Stimulated activated naive CD8-positive, alpha-beta T cell treated with anti-CD3 and anti-CD28 coated beads, Interleukin-15, Interleukin-2, amounts not matched to agents 100 ng/mL and 50 ng/mL, for 24 hours (primary cell): ENCODE results near the gene ATP12A.

Experiments used
- H3K27ac Mint-ChIP-seq: one replicate; pipeline ENCODE4 v1.8.0; 2021; ENCODE audit warnings: mild to moderate bottlenecking, mixed read lengths
- H3K27me3 Mint-ChIP-seq: one replicate; pipeline ENCODE4 v1.8.0; 2021; ENCODE audit warnings: mixed read lengths
- H3K36me3 Mint-ChIP-seq: one replicate; pipeline ENCODE4 v1.8.0; 2021; ENCODE audit warnings: low read depth, mixed read lengths
- H3K4me1 Mint-ChIP-seq: one replicate; pipeline ENCODE4 v1.8.0; 2021; ENCODE audit warnings: low read depth, mixed read lengths
- H3K4me3 Mint-ChIP-seq: one replicate; pipeline ENCODE4 v1.8.0; 2021; ENCODE audit warnings: mild to moderate bottlenecking, mixed read lengths
- H3K9me3 Mint-ChIP-seq: one replicate; pipeline ENCODE4 v1.8.0; 2021; ENCODE audit warnings: mixed read lengths

The ATP12A gene

DNA sequence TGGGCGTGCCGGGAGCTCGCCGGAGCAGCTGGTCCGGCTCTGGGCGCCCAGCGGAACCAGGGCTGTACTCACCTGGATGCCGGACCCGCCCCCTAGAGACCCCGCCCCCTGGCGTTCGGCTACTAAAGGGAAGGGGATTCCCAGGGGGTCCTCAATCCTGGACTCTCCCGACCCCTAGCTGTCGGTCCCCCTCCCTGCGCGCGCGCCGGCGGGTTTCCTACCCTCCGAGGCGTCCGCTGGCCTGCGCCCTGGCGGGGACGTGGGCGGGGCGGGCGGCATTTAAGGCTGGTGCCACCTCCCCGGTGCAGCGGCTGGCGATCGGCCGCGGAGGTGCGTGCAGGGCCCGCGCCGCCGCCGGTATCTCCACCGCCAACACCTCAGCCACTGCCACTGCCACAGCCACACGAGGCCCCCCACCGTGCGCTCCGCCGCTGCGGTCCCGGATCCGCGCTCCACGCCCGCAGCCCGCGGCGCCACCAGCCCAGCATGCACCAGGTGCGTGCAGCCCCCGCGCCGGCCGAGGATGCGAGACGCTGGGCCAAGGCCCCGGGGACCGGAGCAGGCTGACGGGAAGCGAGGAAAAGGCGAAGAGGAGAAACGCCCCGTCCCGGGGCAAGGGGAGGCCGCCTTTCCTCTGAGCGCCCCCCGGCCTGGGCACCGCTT, at the start of gene ATP12A:
Gene ATP12A (plus strand): TSS at position 151 of the 663 bp plus-strand sequence. CDS start 336 bp downstream, at position 487.
- Mint-ChIP-seq H3K4me1 (peaks cover 29% of the 10 kb centered on the region), H3K4me3 (peak within 1 kb of the TSS; percentile 38), H3K9me3 (no peaks in the 10 kb centered on the region), H3K27ac (no peak within 1 kb of the TSS), H3K27me3 (peaks cover 48% of the 10 kb centered on the region), H3K36me3 (no peaks in the 10 kb centered on the region)

DNA sequence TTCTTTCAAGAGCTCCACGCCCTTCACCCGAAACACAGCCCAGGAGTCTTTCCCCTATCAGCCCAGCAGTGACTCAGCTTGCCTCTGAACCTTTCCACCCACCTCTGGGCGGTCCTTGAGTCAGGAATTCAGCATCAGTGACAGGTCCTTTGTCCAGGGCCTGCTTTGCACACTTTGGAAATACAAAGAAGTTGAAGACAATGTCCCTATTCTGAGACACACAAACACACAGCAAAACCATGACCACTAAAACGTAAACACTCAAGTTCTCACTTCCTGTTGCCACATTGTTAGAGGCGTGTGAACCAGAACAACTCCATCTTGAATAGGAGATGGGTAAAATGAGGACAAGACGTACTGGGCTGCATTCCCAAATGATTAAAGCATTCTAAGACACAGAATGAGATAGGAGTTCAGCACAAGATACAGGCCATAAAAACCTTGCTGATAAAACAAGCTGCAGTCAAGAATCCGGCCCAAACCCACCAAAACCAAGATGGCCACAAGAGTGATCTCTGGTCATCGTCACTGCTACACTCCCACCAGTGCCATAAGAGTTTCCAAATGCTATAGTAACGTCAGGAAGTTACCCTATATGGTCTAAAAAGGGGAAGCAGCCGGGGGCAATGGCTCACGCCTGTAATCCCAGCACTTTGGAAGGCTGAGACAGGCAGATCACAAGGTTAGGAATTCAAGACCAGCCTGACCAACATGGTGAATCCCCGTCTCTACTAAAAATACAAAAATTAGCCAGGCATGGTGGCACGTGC, 49.2 kb upstream of the ATP12A start:
- Mint-ChIP-seq H3K27ac (no peak overlapping the region), H3K36me3 (no peaks in the 10 kb centered on the region), H3K9me3 (no peaks in the 10 kb centered on the region), H3K4me1 (peaks cover 36% of the 10 kb centered on the region), H3K4me3 (no peak overlapping the region), H3K27me3 (no peaks in the 10 kb centered on the region)

DNA sequence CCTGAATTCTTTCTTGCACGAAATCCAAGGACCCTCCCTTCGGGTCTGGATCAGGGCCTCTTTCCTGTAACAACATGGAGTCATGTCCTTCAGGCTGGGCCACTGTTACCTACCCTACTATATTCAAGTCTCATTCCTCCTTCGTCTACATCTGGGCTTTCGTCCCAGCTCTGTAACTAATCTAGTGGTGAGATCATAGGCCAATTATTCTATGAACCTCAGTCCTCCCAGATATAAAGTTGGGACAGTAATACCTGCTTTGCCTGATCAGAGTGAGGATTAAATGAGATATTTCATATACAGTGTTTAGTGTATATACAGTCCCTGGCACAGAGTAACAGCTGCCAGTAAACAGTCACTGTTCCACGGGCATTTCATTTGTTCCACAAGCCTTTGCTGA, 48.3 kb upstream of the ATP12A start:
- Mint-ChIP-seq H3K36me3 (no peaks in the 10 kb centered on the region), H3K4me3 (no peak overlapping the region), H3K27me3 (no peaks in the 10 kb centered on the region), H3K4me1 (peaks cover 28% of the 10 kb centered on the region), H3K9me3 (no peaks in the 10 kb centered on the region), H3K27ac (no peak overlapping the region)

DNA sequence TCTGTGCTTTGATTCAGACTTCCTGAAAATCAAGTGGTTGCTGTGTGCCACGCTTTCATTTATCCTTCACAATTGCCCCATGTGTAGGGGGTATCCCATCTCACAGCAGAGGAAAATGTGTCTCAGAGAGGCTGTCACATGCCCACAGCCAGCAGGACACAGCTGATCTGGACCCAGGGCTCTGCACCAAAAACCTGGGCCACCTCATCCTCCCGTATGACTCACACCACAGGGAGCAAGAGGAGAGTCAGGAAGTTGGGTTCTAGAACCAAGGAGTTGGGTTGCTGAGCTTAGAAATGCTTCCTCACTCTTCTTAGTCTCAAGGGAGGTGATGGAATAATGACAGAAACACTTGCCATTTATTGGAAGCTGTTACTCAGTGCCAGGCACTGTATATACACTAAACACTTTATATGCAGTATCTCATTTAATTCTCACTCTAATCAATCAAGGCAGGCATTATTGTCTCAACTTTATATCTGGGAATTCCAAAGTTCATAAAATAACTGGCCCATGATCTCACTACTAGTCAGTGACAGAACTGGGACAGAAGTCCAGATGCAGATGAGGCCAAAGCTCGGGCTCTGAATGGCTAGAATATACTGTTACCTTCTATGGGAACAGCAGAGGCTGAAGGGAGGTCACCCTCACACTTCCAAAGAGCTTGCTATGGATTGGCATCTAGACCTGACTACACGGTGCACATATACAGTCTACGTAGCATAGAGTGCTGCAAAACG, 47.7 kb upstream of the ATP12A start:
- Mint-ChIP-seq H3K27ac (no peak overlapping the region), H3K4me3 (no peak overlapping the region), H3K9me3 (no peaks in the 10 kb centered on the region)

DNA sequence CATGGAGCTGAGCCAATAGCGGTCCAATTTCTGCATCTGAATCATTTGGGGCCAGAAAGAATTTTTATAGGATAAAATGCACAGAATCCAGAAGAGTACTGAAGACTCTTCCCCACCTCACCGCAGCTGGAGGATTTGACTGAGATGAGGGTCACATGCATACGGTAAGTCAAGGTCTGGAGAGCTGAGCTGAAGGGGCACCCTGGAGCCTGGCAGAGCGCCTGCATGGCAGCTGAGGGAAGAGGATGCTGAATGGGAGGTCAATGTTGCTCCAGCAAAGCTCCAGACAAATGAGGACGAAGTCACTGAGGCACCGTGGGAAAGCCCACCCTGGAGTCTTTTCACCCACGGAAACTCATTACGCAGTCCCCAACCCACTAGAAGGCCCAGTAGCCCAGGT, 43.4 kb upstream of the ATP12A start:
- Mint-ChIP-seq H3K9me3 (no peaks in the 10 kb centered on the region), H3K27me3 (no peaks in the 10 kb centered on the region), H3K27ac (no peak overlapping the region), H3K4me3 (no peak overlapping the region), H3K4me1 (peaks cover 8% of the 10 kb centered on the region), H3K36me3 (no peaks in the 10 kb centered on the region)

More for the DNA sequence above, 47.7 kb upstream of the ATP12A start:
- Mint-ChIP-seq H3K36me3 (no peaks in the 10 kb centered on the region), H3K4me1 (peaks cover 24% of the 10 kb centered on the region), H3K27me3 (no peaks in the 10 kb centered on the region)

DNA sequence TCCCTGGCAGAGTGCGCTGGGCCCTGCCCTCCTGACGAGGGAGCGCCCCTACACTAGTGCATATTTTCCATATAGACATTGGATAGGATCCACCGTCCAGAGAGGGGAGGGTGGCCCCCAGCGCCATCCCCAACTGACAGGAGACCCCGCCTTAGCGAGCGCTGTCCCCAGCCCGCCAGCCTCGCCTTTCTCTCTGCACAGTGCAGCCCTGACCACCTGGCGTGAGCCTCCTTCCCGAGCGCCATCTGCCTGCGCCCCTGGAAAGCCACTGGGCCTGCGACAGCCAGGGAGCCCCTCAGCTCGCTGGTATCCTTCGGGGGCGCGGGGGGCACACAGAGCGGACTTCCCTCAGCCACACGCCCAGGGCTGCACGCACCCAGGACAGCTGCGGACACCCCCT, 42.1 kb upstream of the ATP12A start:
- Mint-ChIP-seq H3K4me1 (peaks cover 7% of the 10 kb centered on the region), H3K4me3 (no peak overlapping the region), H3K27ac (no peak overlapping the region), H3K27me3 (no peaks in the 10 kb centered on the region), H3K9me3 (no peaks in the 10 kb centered on the region), H3K36me3 (no peaks in the 10 kb centered on the region)

DNA sequence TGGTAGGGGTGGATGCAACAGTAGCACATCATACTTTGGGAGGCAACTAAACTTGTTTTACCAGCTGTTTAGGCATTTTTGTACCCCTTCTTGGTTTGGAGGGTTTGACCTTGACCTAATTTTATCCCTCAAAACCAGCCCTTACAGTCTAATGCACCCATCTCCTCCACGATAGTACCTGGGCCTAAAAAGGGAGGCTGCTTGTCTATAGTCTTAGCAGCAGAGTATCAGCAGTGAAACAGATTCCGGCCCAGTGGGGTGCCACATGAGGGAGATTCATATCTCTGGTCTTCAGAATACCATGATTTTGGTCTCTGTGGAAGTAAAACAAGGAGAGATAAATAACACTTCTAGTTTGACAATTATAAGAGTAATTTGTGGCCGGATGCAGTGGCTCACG, 39.5 kb upstream of the ATP12A start:
- H3K4me1 Mint-ChIP-seq, result peaks cover 7% of the 10 kb centered on the region
- H3K27ac Mint-ChIP-seq, result no peak overlapping the region

DNA sequence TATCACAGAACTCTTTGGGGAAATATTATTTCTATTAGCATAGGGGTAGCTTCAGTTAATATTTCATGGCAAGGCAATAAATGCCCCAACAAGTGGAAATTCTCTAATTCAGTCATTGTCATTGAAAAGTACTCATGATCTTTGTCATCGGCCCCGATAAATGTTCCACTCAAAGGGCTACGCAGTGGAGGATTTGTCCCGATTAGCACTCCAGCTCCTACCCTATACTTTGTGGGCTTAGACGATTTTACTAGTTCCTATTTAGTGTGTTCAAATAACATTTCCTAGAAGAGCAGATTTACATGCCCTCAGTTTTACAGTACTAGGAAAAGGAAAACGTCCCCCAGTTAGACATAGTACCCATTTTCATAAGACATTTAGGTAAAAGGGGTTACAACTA, 38.0 kb upstream of the ATP12A start:
- H3K27ac Mint-ChIP-seq, result no peak overlapping the region
- H3K27me3 Mint-ChIP-seq, result no peaks in the 10 kb centered on the region
- no peaks in the 10 kb centered on the region for H3K36me3 Mint-ChIP-seq
- H3K4me1 Mint-ChIP-seq, result peaks cover 7% of the 10 kb centered on the region
- no peaks in the 10 kb centered on the region for H3K9me3 Mint-ChIP-seq
- H3K4me3 Mint-ChIP-seq, result no peak overlapping the region

More for the DNA sequence above, 39.5 kb upstream of the ATP12A start:
- Mint-ChIP-seq H3K36me3 (no peaks in the 10 kb centered on the region), H3K27me3 (no peaks in the 10 kb centered on the region), H3K4me3 (no peak overlapping the region), H3K9me3 (no peaks in the 10 kb centered on the region)

DNA sequence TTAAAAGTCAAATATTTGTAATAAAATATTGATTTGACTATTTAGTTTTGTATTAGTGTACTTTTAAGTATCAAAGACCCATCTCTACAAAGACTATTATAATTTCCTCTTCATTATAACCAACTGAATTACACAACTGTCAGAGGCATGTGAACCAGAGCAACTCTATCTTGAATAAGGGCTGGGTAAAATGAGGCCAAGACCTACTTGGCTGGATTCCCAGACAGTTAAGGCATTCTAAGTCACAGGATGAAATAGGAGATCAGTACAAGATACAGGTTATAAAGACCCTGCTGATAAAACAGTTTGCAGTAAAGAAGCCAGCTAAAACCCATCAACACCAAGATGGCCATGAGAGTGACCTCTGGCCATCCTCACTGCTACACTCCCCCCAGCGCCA, 36.2 kb upstream of the ATP12A start:
- Mint-ChIP-seq H3K36me3 (no peaks in the 10 kb centered on the region), H3K4me1 (peaks cover 9% of the 10 kb centered on the region), H3K27ac (no peak overlapping the region), H3K4me3 (no peak overlapping the region), H3K27me3 (no peaks in the 10 kb centered on the region), H3K9me3 (no peaks in the 10 kb centered on the region)

DNA sequence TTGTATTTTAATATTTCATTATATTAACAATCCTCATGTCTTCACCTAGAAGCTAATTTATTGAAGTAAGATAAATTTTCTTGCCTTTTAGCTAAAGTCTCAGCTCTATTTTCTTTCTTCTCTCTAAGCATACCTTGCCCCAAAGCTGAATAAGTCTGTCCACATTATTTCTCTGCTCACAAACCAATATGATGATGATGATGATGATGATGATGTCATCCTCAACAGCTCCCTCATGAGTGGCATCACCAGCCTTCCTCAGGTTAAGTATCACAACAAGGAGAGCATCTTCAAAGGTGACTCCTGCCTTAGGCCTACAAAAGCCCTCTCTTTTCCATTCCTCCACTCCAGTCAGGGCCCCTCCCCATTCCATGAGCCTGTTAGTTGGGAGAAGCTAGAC, 31.9 kb upstream of the ATP12A start:
- no peak overlapping the region for H3K27ac Mint-ChIP-seq
- H3K4me1 Mint-ChIP-seq, result peaks cover 11% of the 10 kb centered on the region
- no peaks in the 10 kb centered on the region for H3K9me3 Mint-ChIP-seq
- peaks cover 5% of the 10 kb centered on the region for H3K27me3 Mint-ChIP-seq
- no peak overlapping the region for H3K4me3 Mint-ChIP-seq
- no peaks in the 10 kb centered on the region for H3K36me3 Mint-ChIP-seq

DNA sequence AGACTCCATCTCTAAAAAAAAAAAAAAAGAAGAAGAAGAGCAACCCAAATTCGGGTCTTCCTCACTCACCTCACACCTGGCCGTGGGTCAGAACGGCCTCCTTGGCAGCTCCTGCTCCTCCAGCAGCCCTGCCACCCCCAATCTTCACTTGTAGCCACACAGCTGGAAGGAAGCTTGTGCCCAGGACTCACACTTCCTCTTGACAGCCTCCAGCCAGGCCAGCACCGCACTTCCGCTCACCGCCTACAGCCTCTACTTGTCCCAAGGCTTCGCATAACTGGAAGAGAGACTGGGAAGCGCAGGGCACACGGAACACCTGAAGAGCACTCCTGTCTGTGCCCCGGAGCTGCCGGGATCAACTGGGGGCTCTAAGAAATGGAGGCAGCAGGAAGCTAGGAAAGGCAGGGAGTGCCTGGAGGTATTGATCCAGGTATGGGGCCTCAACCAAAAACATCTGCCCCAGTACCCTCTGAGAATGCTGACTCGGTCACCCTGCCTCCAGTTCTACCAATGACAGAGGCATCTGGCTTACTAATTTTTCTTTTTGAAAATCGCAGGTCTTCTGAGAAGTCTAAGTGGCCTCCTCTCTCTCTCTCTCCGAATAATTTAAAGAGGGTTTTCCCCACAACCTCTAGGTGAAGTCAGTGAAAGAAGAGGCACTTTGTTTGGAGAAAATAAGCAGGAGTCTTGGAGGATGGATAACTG, 31.1 kb upstream of the ATP12A start:
- no peaks in the 10 kb centered on the region for H3K9me3 Mint-ChIP-seq
- no peak overlapping the region for H3K4me3 Mint-ChIP-seq
- H3K27me3 Mint-ChIP-seq, result peaks cover 5% of the 10 kb centered on the region

DNA sequence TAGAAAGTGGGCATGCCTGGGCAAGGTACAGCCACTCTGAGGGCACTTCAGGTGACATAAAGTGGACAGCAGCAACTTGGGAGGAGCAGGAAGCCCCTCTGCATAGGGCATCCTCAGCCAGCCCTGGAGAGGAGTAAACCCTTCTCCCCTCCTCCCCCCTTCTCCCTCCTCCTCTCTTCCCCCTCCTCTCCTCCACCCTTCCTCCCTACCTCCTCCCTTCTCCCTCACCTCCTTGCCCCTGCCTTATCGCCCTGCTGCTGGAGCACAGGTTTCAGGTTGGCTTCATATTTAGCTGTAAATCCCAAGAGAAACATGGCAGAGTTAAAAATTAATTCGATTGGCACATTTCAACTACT, 30.5 kb upstream of the ATP12A start:
- Mint-ChIP-seq H3K4me3 (no peak overlapping the region), H3K27me3 (peaks cover 5% of the 10 kb centered on the region), H3K4me1 (peaks cover 11% of the 10 kb centered on the region), H3K9me3 (no peaks in the 10 kb centered on the region), H3K27ac (peak overlapping the region; percentile 45), H3K36me3 (no peaks in the 10 kb centered on the region)

More for the DNA sequence above, 31.1 kb upstream of the ATP12A start:
- Mint-ChIP-seq H3K27ac (peak overlapping the region; percentile 50), H3K4me1 (peaks cover 11% of the 10 kb centered on the region), H3K36me3 (no peaks in the 10 kb centered on the region)

DNA sequence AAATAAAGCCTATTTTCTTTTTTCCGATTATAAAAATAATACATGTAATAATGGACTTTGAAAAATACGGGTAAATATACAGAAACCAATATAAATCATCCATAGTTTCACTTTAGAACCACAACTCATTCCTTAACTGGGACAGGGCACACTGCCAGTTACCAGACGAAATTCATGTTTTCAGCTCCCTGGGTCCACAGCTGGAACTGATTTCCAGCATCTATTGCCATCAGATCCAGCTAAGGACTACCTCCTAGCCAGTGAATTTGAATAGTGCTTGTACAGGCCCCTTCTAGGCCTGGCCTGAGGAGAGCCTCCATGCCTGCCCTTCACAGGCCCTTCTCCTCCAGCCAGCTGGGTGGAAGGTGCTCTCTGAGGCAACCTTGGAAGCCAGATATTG, 30.0 kb upstream of the ATP12A start:
- Mint-ChIP-seq H3K4me1 (peaks cover 11% of the 10 kb centered on the region), H3K27ac (no peak overlapping the region), H3K4me3 (no peak overlapping the region), H3K36me3 (no peaks in the 10 kb centered on the region), H3K9me3 (no peaks in the 10 kb centered on the region), H3K27me3 (peaks cover 5% of the 10 kb centered on the region)

DNA sequence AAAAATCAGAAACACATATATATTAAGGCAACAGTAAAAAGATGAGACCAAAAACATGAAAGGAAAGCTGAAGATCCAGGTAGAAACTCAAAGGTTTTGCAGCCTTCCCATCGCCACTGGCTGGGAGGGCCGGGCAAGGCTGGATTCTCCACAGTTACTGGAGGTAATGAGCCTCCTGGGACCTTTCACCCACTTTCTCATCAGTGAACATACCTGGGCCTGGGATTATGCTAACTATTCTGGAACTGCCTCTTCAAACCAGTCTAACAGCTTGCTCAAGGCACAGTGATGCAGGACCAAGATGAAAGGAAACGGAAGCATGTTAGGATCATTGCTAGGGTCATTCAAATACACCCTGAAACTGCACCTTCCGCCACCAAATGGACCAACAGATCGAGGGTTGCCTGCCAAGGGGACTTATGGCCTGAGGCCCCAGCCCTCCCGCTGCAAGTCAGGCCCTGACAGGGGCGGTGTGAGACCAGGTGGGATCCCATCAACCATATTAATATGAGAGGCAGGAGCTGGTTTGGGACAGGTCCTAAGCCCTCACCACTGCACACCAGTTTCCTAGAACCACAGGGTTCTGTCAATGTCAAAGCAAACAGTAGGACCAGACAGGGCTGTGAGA, 28.4 kb upstream of the ATP12A start:
- Mint-ChIP-seq H3K9me3 (no peaks in the 10 kb centered on the region), H3K27me3 (peaks cover 5% of the 10 kb centered on the region), H3K27ac (no peak overlapping the region), H3K36me3 (no peaks in the 10 kb centered on the region), H3K4me1 (peaks cover 11% of the 10 kb centered on the region), H3K4me3 (no peak overlapping the region)
